ENCODE measurements around the gene C1QTNF3.

- no peak for TF ChIP-seq CTCF (IDR thresholded peaks at IDR 0.05; ENCODE audit: extremely low read depth in 1 of 2, insufficient read depth in 1 of 2, low read depth in 1 of 2, low read length in 2 of 2)
- no peak for TF ChIP-seq POLR2AphosphoS5 (IDR thresholded peaks at IDR 0.05; ENCODE audit: insufficient read depth, low read depth, low read length)
- TF ChIP-seq MYC (IDR thresholded peaks at IDR 0.05; ENCODE audit: low read depth, low read length): no peak
- no peak for TF ChIP-seq POLR2A (IDR thresholded peaks at IDR 0.05; ENCODE audit: low read depth, low read length)
- TF ChIP-seq MAX (IDR thresholded peaks at IDR 0.05; ENCODE audit: insufficient read depth, insufficient read length): no peak
- TF ChIP-seq EZH2 (IDR thresholded peaks at IDR 0.05; ENCODE audit: borderline replicate concordance, low read depth, low read length, severe bottlenecking): no peak
- TF ChIP-seq FOS (IDR thresholded peaks at IDR 0.05; ENCODE audit: borderline replicate concordance, insufficient read depth, low read length): no peak
- TF ChIP-seq GATA2 (IDR thresholded peaks at IDR 0.05; ENCODE audit: insufficient read depth, insufficient read length, low read depth, low read length): no peak
- TF ChIP-seq JUN (IDR thresholded peaks at IDR 0.05; ENCODE audit: borderline replicate concordance, insufficient read depth, insufficient read length, low read depth): no peak
These were observed 10.1 kb upstream of the C1QTNF3 start for GRCh38 chr5:34053133-34053532.
